SK-N-SH (cell line): Measurements from ENCODE around the gene PTPN14. TPM values are rescaled to one million over a fixed set of nuclear protein-coding genes. Genes with fewer than 3 reads are reported as not detected.
"Not testable (repeated sequence)": the region's sequence is repeated elsewhere in the genome, so short reads cannot be mapped to it uniquely, and the experiment has no call there.

Experiments used
- CTCF ChIA-PET: fragments of 300-600, 350-600 bp; formaldehyde crosslinking; extraction: SDS; loops from one replicate; lab custom pipeline; 2021; lab: Yijun Ruan, JAX
- POLR2A ChIA-PET: fragments of 350-600 bp; sonication (Branson Sonifier 250); formaldehyde crosslinking; extraction: SDS; loops from one replicate; lab custom pipeline; 2020; ENCODE audit warnings: antibody characterized with exemption, inconsistent platforms; lab: Yijun Ruan, JAX
- DNase-seq: peaks from one replicate; pipeline ENCODE4 v3.0.0; 2012
- H2AFZ ChIP-seq: fragments of 200-600 bp; sonication (generic); 2 replicates; pipeline ENCODE4 v1.8.1; 2016; ENCODE audit warnings: antibody characterized with exemption, mild to moderate bottlenecking, low read depth
- H3F3A ChIP-seq: fragments of 200-600 bp; sonication (generic); replicated peaks from 2 replicates; pipeline ENCODE3; 2016; ENCODE audit warnings: antibody characterized with exemption, mild to moderate bottlenecking; ENCODE audit not compliant: insufficient read depth
- H3K27ac ChIP-seq, 2 experiments: fragments of 200-500 bp in 1 of 2; fragments of 200-600 bp in 1 of 2; sonication (Bioruptor generic) in 1 of 2; sonication (generic), shearing (Covaris generic) in 1 of 2; 2 replicates each; pipeline versions ENCODE4 v1.5.1 to v1.6.1; 2014 to 2016; ENCODE audit warnings: low read depth in 2 of 2, inconsistent platforms in 1 of 2, low read length in 1 of 2, mild to moderate bottlenecking in 1 of 2, mixed read lengths in 1 of 2
- H3K27me3 ChIP-seq: fragments of 200-600 bp; sonication (generic), shearing (Covaris generic); 2 replicates; pipeline ENCODE4 v1.6.1; 2016; ENCODE audit warnings: mixed run types; ENCODE audit not compliant: insufficient read depth
- H3K36me3 ChIP-seq, 2 experiments: fragments of 200-500 bp in 1 of 2; fragments of 200-600 bp in 1 of 2; sonication (Bioruptor generic) in 1 of 2; sonication (generic) in 1 of 2; replicated peaks in 1 of 2; 2 replicates each; pipeline versions ENCODE3 to v1.5.1; 2014 to 2016; ENCODE audit warnings: low read length in 1 of 2, mild to moderate bottlenecking in 1 of 2; ENCODE audit not compliant: insufficient read depth in 2 of 2, control insufficient read depth in 1 of 2
- H3K4me1 ChIP-seq, 2 experiments: fragments of 200-500 bp in 1 of 2; fragments of 200-600 bp in 1 of 2; sonication (Bioruptor generic) in 1 of 2; sonication (generic), shearing (Covaris generic) in 1 of 2; 2 replicates each; pipeline versions ENCODE4 v1.5.1 to v1.6.1; 2014 to 2016; ENCODE audit warnings: low read depth in 1 of 2, low read length in 1 of 2, mixed run types in 1 of 2; ENCODE audit not compliant: insufficient read depth in 2 of 2, control insufficient read depth in 1 of 2
- H3K4me2 ChIP-seq: fragments of 200-600 bp; sonication (generic), shearing (Covaris generic); 2 replicates; pipeline ENCODE4 v1.6.1; 2017; ENCODE audit warnings: mixed run types
- H3K4me3 ChIP-seq, 2 experiments: fragments of 200-500 bp in 1 of 2; fragments of 200-600 bp in 1 of 2; sonication (Bioruptor generic) in 1 of 2; sonication (generic), shearing (Covaris generic) in 1 of 2; 2 replicates each; pipeline versions ENCODE4 v1.5.1 to v1.8.1; 2014 to 2016; ENCODE audit warnings: low read depth in 2 of 2, inconsistent platforms in 1 of 2, low read length in 1 of 2, mild to moderate bottlenecking in 1 of 2, mixed read lengths in 1 of 2, moderate library complexity in 1 of 2
- H3K79me2 ChIP-seq: fragments of 200-600 bp; sonication (generic); 2 replicates; pipeline ENCODE4 v1.8.1; 2017; ENCODE audit warnings: mild to moderate bottlenecking; ENCODE audit not compliant: insufficient read depth
- H3K9ac ChIP-seq: fragments of 200-600 bp; sonication (generic); 2 replicates; pipeline ENCODE4 v1.6.1; 2017; ENCODE audit warnings: mixed run types
- H3K9me2 ChIP-seq: fragments of 200-600 bp; sonication (generic); 2 replicates; pipeline ENCODE4 v1.6.1; 2017; ENCODE audit warnings: mixed run types
- H3K9me3 ChIP-seq: fragments of 200-600 bp; sonication (generic); 2 replicates; pipeline ENCODE4 v1.6.1; 2017; ENCODE audit warnings: mixed run types, mild to moderate bottlenecking, moderate library complexity
- H4K20me1 ChIP-seq: fragments of 200-600 bp; sonication (generic); 2 replicates; pipeline ENCODE4 v1.6.1; 2017; ENCODE audit warnings: mild to moderate bottlenecking, mixed run types; ENCODE audit not compliant: insufficient read depth
- CHD2 ChIP-seq: fragments of 150-350 bp; IDR thresholded peaks from 2 replicates; pipeline ENCODE4 v1.6.1; 2018; ENCODE audit warnings: low read length; ENCODE audit not compliant: partially characterized antibody
- ELF1 ChIP-seq: IDR thresholded peaks from 2 replicates; pipeline ENCODE4 v1.4.0; 2012
- EP300 ChIP-seq, 2 experiments: IDR thresholded peaks; 2 replicates each; pipeline versions ENCODE4 v1.4.0 to v1.6.1; 2012; ENCODE audit warnings: borderline replicate concordance in 1 of 2, low read depth in 1 of 2, low read length in 1 of 2
- EZH2phosphoT487 ChIP-seq: fragments of 200-600 bp; sonication (generic); IDR thresholded peaks from 2 replicates; pipeline ENCODE4 v1.6.1; 2017; ENCODE audit warnings: low read depth, mixed run types, mild to moderate bottlenecking, antibody characterized with exemption, moderate library complexity, borderline replicate concordance
- JUND ChIP-seq: IDR thresholded peaks from 2 replicates; pipeline ENCODE4 v1.4.0; 2012
- MEF2A ChIP-seq: IDR thresholded peaks from 2 replicates; pipeline ENCODE4 v1.4.0; 2012; ENCODE audit warnings: low read depth, borderline replicate concordance
- MXI1 ChIP-seq: IDR thresholded peaks from 2 replicates; pipeline ENCODE4 v1.6.1; 2012; ENCODE audit warnings: mild to moderate bottlenecking, low read depth, low read length, improper control_type of control experiment
- RCOR1 ChIP-seq: fragments of 150-350 bp; IDR thresholded peaks from 2 replicates; pipeline ENCODE4 v1.6.1; 2017; ENCODE audit warnings: antibody characterized with exemption, low read length
- TCF12 ChIP-seq: IDR thresholded peaks from 2 replicates; pipeline ENCODE4 v1.4.0; 2012
- USF2 ChIP-seq: fragments of 150-350 bp; IDR thresholded peaks from 2 replicates; pipeline ENCODE4 v1.6.1; 2017; ENCODE audit warnings: antibody characterized with exemption, low read length, low read depth, borderline replicate concordance
- WGBS: methylation state at CpG from one replicate; pipeline ENCODE4 v1.1.6; 2017; ENCODE audit warnings: low lambda C conversion rate; 5-methylcytosine and 5-hydroxymethylcytosine counted together
- polyA plus RNA-seq, 3 experiments: library from polyadenylated mRNA; depleted of rRNA; stranded (reverse); fragments of >200 nt; gene quantifications; 2 replicates each; pipeline ENCODE4 v1.2.3, GENCODE V29; 2012
- TF ChIP-seq, protein P1 (sequence below): IDR thresholded peaks from 2 replicates; pipeline ENCODE4 v1.4.0; 2012; ENCODE audit warnings: low read depth, borderline replicate concordance

Gene PTPN14
- polyA plus RNA-seq, 1 of the 3 experiments (the other 2 are of a cell fraction) = 12.8 TPM

DNA sequence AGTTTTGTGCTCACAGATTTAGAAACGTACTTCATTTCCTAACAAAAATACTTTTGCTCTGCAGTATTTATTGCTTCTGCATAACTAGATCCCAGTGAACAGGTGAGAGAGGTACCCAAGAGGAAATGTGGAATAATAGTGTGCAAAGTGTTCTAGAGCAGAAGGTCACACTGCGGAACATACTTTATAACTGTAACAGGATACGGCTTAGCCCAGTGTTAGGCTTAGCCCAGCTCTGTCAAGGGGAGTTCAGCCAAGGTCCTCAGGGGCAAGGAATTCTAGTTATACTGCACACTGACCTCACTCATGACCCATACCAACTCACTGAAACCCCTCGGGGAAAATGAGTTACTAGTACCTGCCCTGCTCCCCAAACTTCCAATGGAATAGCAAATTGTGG lies 55.3 kb downstream of the PTPN14 start:
- Histone ChIP-seq H3K27ac (no peak overlapping the region), H3K9ac (no peak overlapping the region), H3K79me2 (peaks cover 99% of the 10 kb centered on the region), H3K4me1 (peaks cover 0 to 30% of the 10 kb centered on the region in 2 experiments; a peak in 2 of 4 replicates), H3K27me3 (no peaks in the 10 kb centered on the region), H3K9me2 (no peaks in the 10 kb centered on the region), H3K4me2 (no peak overlapping the region), H3K36me3 (peaks cover 0 to 15% of the 10 kb centered on the region in 2 experiments), H3K9me3 (no peaks in the 10 kb centered on the region), H3F3A (peaks cover 13% of the 10 kb centered on the region), H3K4me3 (no peak overlapping the region), H2AFZ (no peak overlapping the region), H4K20me1 (peaks cover 71% of the 10 kb centered on the region)
- TF ChIP-seq, protein P1, sequence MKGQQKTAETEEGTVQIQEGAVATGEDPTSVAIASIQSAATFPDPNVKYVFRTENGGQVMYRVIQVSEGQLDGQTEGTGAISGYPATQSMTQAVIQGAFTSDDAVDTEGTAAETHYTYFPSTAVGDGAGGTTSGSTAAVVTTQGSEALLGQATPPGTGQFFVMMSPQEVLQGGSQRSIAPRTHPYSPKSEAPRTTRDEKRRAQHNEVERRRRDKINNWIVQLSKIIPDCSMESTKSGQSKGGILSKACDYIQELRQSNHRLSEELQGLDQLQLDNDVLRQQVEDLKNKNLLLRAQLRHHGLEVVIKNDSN = no peak
- TF ChIP-seq ELF1 (no peak), CHD2 (no peak), EZH2phosphoT487 (no peak), EP300 (IDR thresholded peaks at IDR 0.05; ENCODE audit: borderline replicate concordance in 1 of 2, low read depth in 1 of 2, low read length in 1 of 2) (no peak), USF2 (no peak), RCOR1 (no peak), MXI1 (no peak), MEF2A (no peak)
- no peak for DNase-seq
- WGBS = 88% methylated on average over 4 of the region's 4 CpGs
- ChIA-PET CTCF (interaction anchor here (0.6 kb wide), 1 partner anchor 14 kb away, joined by 3 read pairs; no protein-coding TSS in a partner anchor), POLR2A (no interaction called here)

DNA sequence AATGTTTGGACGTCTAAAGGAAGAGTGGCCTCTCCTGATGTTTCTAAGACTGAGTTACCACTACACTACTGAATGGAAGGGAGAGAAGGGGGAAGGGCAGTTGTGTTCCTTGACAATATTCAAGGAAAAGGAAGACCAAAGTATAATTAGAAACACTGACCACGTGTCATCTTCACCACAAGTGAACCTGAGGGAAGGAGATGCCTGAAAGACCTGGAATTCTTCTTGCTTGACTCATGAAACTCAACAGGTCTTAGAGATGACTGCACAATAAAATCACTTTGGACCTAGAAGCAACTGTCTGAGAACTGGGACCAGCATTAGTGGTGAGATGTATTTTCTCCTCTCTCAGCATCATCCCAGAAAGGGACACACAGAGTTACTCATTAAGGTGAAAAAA lies 56.7 kb downstream of the PTPN14 start:
- CTCF ChIA-PET = interaction anchor here (1.0 kb wide), 1 partner anchor 9 kb away, joined by 3 read pairs; no protein-coding TSS in a partner anchor
- no peaks in the 10 kb centered on the region for H3K27me3 ChIP-seq
- no peak overlapping the region for H2AFZ ChIP-seq
- H3F3A ChIP-seq = peaks cover 12% of the 10 kb centered on the region
- H4K20me1 ChIP-seq = peaks cover 65% of the 10 kb centered on the region
- H3K36me3 ChIP-seq = peaks cover 0 to 16% of the 10 kb centered on the region in 2 experiments
- no peak for DNase-seq
- H3K9me3 ChIP-seq = no peaks in the 10 kb centered on the region
- H3K4me3 ChIP-seq = no peak overlapping the region
- no peak overlapping the region for H3K9ac ChIP-seq
- H3K27ac ChIP-seq = peak overlapping the region in 1 of 2 experiments; percentile 7; a peak in 2 of 4 replicates
- POLR2A ChIA-PET = no interaction called here
- H3K79me2 ChIP-seq = peaks cover 96% of the 10 kb centered on the region
- TF ChIP-seq TCF12 = peak; percentile 29; the same call in 1 of the 2 replicates
- peak; percentile 34; the same call in 1 of the 2 replicates for TF ChIP-seq JUND
- TF ChIP-seq, protein P1 = peak; percentile 31; the same call in 1 of the 2 replicates
- no peak for TF ChIP-seq USF2
- 0 out of 2 replicates have a peak, but pooled peaks have one; percentile 40 for TF ChIP-seq MEF2A
- TF ChIP-seq, all 33 proteins: peak for 4
- no peaks in the 10 kb centered on the region for H3K9me2 ChIP-seq
- WGBS = 51% methylated on average over 2 of the region's 2 CpGs
- H3K4me2 ChIP-seq = no peak overlapping the region
- peaks cover 0 to 17% of the 10 kb centered on the region in 2 experiments; a peak in 2 of 4 replicates for H3K4me1 ChIP-seq

GRCh38 chr1:214494179-214494578 lies 57.2 kb downstream of the PTPN14 start:
- H3K79me2 ChIP-seq = peaks cover 96% of the 10 kb centered on the region
- H3F3A ChIP-seq, POLR2A ChIA-PET, H3K9ac ChIP-seq, H2AFZ ChIP-seq, H3K9me2 ChIP-seq, DNase-seq, H3K27me3 ChIP-seq, H3K9me3 ChIP-seq, H3K4me3 ChIP-seq, H3K4me2 ChIP-seq: not testable (repeated sequence)
- peaks cover 69% of the 10 kb centered on the region for H4K20me1 ChIP-seq
- 84% methylated on average over 6 of the region's 6 CpGs for WGBS
- peaks cover 0 to 17% of the 10 kb centered on the region in 2 experiments; a peak in 2 of 4 replicates for H3K4me1 ChIP-seq
- peaks cover 0 to 22% of the 10 kb centered on the region in 2 experiments for H3K36me3 ChIP-seq
- CTCF ChIA-PET = interaction anchor here (1.0 kb wide), 1 partner anchor 9 kb away, joined by 3 read pairs; no protein-coding TSS in a partner anchor
- H3K27ac ChIP-seq = peak overlapping the region in 1 of 2 experiments; percentile 14; a peak in 2 of 4 replicates
